HG03066 (cell line): Measurements from ENCODE around the gene KCNN4.

Source experiments
- ATAC-seq: cut with Tn5 transposase; IDR thresholded peaks from one replicate; pipeline ENCODE4 v1.9.1; 2021; ENCODE audit warnings: low read depth; ENCODE audit not compliant: unreplicated experiment

Gene KCNN4

DNA sequence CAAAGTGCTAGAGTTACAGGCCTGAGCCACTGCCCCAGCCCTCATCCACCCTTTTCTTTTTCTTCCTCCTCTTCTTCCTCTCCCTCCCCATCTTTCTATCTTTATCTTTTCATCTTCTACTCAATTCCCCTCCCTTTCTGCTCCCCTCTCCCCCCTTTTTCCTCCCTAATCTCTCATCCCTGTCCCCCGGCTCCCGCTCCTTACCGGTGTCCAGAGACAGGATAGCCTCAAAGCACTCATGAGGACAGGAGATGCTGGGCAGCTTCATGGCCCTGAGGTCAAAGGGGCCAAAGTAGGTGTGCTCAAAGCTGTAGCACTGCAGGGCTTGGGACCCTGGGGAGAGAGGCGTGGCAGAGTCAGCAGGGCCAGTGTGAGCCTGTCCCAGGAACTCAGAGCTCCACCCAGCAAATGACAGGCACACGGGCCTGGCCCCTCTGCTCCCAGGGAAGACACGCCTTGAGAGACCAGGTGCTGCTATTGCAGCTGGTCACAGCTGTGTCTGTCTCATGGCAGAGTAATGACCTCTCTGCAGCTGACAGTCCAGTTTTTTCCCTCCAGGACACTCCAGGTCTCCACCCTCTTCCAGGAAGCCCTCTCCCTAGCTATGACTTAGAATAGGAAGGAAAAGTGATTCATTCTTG, 18.8 kb upstream of the KCNN4 start:
- no peak for ATAC-seq

DNA sequence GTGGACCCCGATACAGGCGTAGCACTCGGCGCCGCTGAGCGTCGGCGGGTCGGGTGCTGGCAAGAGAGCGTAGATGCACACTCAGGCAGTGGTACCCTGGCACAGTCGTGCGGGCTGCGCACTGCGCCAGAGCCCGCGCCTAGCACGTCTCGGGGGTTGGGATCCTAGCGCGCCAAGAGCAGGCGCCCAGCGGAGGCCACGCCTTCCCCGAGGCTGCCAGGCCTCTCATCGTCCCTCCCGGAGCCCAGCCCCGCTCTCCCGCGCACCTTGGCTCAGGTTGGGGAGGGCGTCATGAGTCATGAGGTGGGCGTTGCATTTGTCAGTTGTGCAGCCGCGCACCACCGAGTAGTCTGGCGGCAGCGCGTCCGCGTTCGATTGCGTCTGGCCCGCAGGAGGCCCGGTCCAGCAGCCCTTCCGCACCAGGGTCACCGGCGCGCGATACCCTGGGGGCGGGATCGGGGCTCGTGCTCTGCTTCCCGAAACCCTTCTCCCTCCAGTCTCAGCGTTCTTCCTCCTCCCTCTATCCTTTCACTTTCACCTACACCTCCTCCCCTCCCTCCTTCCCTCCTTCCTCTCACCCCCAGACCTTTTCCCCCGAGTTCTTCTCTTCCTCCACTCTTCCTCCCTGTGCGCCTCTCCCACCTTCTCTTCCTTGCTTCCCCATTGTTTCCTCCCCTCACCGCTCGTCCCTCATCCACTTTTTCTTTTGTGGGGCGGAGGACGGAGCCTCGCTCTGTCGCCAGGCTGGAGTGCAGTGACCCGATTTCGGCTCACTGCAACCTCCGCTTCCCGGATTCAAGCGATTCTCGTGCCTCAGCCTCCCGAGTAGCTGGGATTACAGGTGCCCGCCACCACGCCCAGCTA, 18.0 kb upstream of the KCNN4 start:
- no peak for ATAC-seq

DNA sequence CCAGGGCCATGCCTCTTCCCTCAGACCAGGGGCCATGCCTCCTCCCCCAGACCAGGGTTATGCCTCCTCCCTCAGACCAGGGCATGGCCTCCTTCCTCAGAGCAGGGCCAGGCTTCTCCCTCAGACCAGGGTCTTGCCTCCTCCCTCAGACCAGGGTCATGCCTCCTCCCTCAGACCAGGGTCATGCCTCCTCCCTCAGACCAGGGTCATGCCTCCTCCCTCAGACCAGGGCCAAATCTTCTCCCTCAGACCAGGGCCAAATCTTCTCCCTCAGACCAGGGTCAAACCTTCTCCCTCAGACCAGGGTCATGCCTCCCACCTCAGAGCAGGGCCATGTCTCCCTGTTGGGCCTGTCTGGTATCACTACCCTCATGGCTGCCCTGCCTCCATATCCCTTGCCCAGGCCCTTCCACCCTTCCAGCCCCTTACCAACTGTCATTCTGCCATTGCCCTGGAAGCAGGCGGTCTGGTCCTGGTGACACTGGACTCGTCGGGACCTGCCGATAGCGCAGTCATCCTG, 17.3 kb upstream of the KCNN4 start:
- no peak for ATAC-seq

DNA sequence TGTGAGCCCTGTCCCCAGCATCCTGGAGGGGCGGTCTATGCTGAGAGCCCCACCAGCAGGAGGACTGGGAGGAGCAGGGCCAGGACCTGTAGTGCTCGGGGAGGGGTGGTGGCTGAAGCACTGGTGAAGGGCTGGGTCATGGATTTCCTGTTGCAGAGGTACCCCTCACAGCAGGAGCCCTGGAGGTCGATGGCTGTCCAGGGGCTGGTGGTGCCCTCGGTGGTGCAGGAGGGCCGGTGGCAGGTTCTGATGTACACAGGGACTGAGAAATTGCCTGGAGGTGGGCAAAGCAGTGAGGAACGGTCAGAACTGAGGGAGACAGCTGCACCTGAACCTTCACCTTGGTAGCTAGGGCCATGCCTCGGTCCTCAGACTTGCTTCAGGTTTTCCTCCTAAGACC, 16.8 kb upstream of the KCNN4 start:
- no peak for ATAC-seq

DNA sequence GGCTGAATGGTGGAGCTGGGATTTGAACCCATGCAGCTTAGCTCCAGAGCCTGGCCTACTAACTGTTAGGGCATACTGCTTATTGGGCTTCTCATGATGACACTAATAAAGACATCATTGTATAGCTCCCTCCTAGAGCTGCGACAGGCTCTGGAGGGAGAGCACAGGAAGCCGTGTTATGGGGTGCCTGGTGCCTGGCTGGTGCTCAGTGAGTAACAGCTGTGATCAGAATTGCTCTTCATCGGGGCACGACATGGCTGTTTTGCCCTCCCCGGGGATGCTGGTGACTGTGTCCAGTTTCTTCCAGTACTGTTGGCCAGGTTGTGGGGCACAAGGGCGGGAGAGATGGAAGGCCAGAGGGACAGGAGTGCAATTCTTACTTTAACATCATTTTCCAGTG, 16.3 kb upstream of the KCNN4 start:
- no peak for ATAC-seq

DNA sequence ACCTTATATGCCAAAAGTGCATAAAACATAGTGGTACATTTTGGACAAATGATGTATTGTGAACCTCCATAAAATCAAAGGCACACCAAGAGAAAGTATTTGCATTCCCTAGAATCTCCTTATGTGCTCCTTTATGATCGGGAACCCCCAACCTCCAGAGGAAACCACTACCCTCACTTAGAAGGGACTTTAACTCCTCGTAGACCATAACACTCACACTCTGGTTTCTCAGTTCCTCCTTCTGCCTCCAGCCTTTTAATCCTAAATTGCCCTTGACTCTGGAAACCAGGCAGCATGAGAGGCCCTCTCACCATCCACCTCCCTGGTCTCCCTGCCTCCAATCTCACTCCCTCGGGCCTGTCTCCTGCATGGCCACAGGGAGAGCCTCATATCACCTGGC, 9.8 kb upstream of the KCNN4 start:
- ATAC-seq = no peak

DNA sequence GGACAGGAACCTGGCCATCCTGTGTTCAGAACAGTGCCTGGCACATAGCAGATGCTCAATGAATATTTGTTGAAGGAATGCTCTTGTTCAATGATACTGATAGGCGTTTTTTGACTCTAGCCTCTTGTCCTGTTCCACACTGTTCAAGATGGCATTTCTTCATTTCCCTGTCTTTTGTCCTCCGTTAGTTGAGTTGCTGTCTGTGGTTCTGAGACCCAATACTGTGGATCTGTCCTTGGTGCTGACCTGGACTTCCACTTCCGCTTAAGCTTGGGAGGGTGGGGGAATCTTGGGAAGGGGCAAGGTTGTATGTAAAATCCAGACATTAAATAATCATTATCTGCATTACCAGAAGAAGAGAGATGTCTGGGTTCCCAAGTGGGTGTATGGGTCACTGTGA, 8.3 kb upstream of the KCNN4 start:
- no peak for ATAC-seq

DNA sequence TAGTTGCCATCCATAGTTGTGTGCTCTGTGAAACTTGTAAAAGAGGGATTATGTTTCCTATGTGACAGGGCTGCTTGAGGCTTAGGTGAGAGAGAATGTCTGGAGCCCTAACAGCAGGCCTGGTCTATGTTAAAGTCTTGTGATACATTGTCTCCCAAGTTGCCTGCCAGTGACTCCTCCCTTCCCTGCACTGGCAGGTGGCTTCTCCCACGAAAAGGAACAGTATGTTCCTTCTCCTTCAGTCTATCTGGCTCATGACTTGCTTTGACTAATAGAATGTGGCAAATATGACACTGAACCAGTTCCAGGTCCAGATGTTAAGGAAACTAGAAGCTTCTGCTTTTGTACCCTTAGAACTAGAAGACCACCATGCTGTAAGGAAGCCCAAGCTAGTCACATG, 5.9 kb upstream of the KCNN4 start:
- ATAC-seq = no peak

DNA sequence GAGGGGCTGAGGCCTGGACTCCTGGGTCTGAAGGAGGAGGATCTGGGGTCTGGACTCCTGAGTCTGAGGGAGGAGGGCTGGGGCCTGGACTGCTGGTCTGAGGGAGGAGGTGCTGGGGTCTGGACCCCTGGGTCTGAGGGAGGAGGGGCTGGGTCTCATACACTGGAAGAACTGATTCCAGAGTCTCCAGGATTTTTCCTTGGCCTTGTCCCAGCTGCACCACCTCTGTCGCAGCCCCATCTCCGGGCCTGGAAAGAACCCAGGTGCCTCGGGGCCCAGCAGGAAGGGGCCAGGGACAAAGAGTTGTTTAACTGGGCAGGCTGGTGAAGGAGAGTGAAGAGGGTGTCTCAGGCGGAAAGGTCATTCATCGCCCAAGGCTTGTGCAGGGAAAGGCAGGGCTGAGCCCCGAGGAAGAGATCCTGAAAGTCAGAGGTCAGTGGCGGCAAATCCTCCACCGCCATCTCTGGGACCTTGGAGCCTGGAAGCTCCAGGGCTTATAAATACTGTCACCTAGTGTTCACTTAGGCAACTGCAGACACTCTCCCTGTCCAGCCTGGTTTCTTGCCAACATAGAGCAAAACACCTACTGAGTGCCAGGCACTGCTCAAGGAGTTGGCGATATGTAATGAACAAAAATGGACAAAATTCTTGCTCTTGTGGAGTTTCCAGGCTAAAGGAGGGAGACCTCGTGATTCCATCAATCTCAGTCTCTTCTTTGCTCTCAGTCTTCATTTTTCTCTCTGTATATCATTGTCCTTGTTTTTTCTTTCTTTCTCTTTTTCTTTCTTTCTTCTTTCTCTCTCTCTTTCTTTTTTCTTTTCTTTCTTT, 4.4 kb upstream of the KCNN4 start:
- ATAC-seq = peak; percentile 52

DNA sequence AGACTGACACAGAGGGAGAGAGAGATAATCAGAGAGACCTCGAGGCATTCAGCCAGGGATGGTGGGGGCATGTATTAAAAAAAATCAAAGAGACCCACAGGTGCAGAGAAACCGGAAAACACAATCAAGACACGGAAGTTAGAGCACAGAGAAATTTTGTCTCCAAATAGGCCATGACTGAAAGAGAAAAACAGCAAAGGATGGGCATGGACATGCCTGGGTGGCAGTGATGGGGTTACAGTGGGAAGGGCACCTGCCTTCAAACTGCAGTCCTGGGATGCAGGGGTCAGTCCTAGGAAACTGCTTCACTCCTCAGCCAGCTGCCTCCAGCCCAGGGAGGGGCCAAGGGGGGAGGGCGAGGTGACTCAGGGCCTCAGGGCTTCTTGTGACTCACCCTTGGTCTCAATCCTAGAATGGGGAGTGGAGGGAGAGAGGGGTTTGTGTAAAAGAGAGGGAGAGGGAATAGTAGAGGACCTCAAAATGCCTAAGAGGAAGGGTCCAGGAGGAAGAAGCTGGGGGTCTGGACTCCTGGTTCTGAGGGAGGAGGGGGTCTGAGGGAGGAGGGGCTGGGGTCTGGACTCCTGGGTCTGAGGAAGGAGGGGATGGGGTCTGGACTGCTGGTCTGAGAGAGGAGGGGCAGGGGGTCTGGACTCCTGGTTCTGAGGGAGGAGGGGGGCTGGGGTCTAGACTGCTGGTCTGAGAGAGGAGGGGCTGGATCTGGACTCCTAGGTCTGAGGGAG, 3.6 kb upstream of the KCNN4 start:
- ATAC-seq = no peak

DNA sequence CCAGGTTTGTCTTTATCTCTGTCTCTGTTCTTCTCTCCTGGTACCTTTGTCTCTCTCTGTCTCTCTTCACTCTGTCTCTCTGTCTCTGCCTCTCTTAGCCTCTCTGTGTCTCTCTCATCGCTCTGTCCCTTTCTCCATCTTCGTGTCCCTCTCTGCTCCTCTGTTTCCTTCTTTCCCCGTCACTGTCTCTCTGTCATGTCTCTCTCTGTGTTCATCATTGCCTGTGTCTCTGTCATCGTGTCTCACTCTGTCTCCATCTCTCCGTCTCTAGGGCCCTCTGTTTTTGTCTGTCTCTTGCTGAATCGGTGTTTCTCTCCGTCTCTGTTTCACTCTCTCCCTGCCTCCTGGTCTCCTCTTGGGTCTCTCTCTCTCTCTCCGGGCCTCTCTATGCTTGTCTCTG, 2.9 kb upstream of the KCNN4 start:
- ATAC-seq = no peak

DNA sequence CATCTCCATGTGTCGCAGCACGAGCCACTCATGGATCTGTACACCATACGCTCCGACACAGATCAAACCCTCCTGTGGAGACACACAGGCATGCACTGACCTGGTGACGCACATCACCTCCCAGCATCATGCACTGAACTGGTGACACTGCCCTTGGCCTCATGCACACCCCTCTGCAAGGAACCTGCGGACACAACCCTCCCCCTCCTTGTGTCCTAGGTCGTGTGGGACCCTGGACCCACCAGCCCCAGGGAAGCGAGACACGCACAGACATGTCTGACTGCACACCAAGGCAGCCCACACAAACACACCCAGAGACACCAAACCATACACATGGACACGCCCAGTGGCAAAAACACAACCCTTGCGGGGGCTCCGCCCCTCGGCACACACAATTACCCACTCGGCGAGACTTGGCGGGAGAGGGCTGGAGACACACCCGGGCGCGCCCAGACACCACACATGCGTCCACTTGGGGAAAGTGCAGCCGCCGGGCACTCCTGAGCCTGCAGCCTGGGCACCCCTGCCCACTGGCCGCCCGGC, 2.0 kb upstream of the KCNN4 start:
- ATAC-seq = no peak

DNA sequence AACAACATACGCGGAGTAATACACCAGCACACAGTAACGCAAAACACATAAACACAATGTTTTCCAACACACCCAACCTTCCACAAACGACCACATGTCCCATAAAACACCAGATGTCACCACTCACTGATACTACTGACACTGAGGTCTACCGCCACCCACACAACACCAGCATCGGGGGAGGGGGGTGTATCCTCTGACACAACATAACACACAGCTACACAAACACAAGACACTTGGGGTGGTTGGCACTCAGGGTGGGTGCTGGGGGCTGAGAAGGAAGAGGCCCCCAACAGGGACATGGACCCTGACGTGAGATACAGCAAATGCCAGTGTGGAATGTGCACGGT, 1.5 kb upstream of the KCNN4 start:
- ATAC-seq = no peak

DNA sequence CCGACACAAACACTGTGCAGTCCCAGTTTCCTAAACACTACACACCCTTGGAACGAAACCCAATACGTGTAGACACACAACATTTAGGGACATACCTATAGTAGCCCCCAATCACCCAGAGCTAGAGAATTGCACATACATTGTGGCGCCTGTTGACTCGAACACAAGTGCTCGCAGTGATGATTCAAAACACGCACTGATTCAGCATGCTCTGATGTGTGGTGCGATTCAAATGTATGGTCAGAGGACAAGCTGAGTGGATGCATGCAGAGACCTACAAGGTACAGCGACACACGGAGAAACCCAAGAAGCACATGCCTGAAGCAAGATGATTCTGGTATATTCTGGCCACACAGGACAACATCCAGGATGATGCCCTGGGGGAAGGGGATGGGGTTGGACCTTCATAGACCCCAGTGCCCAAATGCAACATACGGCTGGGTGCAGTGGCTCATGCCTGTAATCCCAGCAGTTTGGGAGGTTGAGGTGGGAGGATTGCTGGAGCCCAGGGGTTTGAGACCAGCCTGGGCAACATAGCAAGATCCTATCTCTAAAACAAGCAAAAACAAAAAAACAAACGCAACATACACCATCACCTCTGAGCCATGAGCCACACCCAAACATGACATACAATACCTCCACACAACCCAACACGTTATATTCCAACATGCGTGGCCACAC, 997 bp upstream of the KCNN4 start:
- no peak for ATAC-seq

DNA sequence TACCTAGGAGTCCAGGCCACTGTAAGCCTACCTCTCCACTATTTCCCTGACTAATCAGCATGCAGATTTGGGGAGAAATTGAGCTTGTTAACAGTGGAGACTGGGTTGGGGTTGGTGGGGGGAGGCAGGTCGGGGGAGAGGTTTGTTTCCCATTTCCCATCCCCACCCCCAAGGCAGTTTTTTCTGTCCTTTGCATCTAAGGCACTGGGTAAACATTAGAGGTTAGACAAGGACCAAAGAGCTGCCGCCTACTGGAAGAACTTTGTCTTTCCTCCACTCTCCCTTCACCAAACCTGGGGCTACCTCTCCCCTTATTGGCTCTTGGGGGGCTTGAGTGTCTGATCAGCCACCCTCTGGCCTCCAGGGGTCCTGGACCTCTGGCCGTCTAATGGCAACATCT, 953 bp downstream of the KCNN4 start:
- ATAC-seq = no peak

DNA sequence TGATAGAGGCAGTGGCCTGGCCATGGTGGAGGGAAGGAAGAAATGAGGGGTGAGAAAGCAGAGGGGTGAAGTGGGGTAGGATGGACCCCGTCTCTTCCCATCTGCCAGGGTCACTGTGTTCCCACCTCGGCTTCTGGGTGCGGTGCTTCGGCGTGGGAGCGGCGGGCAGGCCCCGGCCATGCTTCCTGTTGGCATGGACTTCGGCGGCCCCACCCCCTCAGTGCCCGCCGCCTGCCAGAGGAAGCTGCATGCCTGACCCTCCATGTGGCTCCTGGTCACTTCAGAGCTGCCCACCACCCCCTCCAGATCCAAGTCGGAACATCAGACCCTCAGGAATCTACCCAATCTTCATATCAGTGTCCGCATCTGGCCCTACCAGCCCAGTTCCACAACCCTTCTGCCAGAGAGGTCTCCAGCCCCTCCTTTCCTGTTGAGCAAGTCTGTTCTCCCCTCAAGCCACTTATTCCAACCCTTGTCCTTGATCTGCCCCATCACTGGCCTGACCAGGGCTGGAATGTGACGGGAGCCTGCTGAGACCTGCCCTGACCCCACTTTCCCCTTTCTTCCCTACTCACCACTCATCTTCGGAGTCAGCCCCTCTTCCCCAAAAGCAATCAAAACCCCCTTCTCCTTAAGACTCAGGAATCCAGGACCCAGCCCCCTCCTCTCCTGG, 1.5 kb downstream of the KCNN4 start:
- no peak for ATAC-seq

DNA sequence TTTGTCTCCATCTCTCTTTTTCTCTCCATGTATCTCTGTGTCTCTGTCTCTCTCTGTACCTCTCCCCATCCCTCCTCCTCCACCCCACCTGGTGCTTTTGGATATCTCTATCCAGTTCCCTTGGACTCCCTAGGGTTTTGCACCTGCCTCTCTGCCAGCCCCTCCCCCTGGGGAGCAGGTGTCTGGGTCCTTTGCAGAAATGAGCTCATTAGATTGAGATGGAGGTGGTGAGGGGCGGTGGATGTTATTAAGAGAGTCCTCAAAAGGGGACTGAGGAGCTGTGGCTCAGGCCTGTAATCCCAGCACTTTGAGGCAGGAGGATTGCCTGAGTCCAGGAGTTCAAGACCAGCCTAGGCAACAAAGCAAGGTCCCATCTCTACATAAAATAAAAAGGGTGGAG, 2.1 kb downstream of the KCNN4 start:
- ATAC-seq = no peak

DNA sequence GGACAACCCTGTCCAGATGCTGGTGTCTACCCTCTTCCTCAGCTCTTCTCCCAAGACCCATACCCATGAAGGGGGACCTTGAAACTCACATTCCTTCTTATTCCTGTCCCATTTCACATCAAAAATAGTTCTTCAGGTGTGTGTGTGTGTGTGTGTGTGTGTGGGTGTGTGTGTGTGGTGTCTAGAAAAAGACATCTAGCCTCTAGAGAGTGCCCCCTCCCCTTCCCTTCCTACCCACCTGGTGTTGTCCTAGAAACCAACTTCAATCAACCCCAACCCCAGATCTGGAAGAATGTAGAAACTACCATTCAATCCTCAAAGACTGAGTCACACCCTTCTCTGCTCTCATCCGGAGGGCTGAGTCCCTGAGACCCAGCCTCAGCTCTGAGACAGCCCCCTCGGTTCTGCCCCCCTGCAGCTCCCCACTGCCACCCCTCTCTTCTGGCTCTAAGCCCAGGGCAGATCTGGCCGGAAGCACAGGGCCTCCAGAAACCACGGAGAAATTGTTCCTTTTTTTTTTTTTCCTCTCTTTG, 3.5 kb downstream of the KCNN4 start:
- no peak for ATAC-seq

DNA sequence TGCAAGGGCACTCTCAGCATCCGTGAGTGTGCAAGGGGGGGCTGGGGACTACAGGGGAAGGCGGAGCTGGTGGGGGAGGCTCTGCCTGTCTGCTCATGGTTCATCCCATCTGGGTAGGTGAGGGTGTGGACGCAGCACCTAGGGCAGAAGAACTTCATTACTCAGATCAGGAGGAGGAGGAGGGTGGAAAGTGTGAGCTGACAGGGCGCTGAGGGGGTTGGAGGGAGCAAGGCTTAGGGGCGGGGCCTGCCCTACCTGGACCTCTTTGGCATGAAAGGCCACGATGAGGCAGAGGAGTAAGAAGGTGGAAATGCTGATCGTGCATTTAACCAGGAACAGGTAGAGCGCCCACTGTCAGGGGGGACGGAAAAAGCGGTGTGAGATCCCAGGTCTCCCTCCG, 4.5 kb downstream of the KCNN4 start:
- ATAC-seq = no peak
